HepG2 (cell line): Measurements from ENCODE around the gene NEURL4. TPM values are rescaled to one million over a fixed set of nuclear protein-coding genes. Genes with fewer than 3 reads are reported as not detected.
A peak's percentile ranks its signal among the peaks of the same experiment; 100 is the strongest.

Source experiments
- FOXK1 ChIP-seq: sonication (generic); formaldehyde crosslinking; IDR thresholded peaks from 2 replicates; pipeline ENCODE4 v1.4.0; 2020; ENCODE audit warnings: low read depth, missing genetic modification reagents, borderline replicate concordance
- FOXP1 ChIP-seq, 2 experiments: fragments of 450-650 bp in 1 of 2; IDR thresholded peaks; 2 replicates each; pipeline ENCODE4 v1.6.1; 2017 to 2018; ENCODE audit warnings: antibody characterized with exemption in 1 of 2
- KDM2A ChIP-seq: sonication (generic); formaldehyde crosslinking; IDR thresholded peaks from 2 replicates; pipeline ENCODE4 v1.4.0; 2020; ENCODE audit warnings: low read depth, missing genetic modification reagents, borderline replicate concordance
- PRPF4 ChIP-seq: fragments of 200-400 bp; formaldehyde crosslinking; IDR thresholded peaks from 2 replicates; pipeline ENCODE4 v1.6.1; 2016; ENCODE audit warnings: low read length, low read depth; ENCODE audit not compliant: poor library complexity, severe bottlenecking
- RBFOX2 ChIP-seq: fragments of 200-400 bp; formaldehyde crosslinking; IDR thresholded peaks from 2 replicates; pipeline ENCODE4 v1.6.1; 2017; ENCODE audit warnings: low read depth, mild to moderate bottlenecking, low read length
- SRF ChIP-seq: IDR thresholded peaks from 2 replicates; pipeline ENCODE4 v1.6.1; 2011; ENCODE audit warnings: mild to moderate bottlenecking, low read depth, low read length, moderate library complexity
- ZC3H4 ChIP-seq: sonication (generic); formaldehyde crosslinking; IDR thresholded peaks from 2 replicates; pipeline ENCODE4 v1.4.0; 2020; ENCODE audit warnings: missing genetic modification reagents, borderline replicate concordance
- ZNF232 ChIP-seq: sonication (generic); formaldehyde crosslinking; IDR thresholded peaks from 2 replicates; pipeline ENCODE4 v1.4.0; 2020; ENCODE audit warnings: missing genetic modification reagents, borderline replicate concordance
- ZNF317 ChIP-seq: sonication (generic); formaldehyde crosslinking; IDR thresholded peaks from 2 replicates; pipeline ENCODE4 v1.5.0; 2020; ENCODE audit warnings: mild to moderate bottlenecking, missing genetic modification reagents
- ZNF333 ChIP-seq: sonication (generic); formaldehyde crosslinking; IDR thresholded peaks from 2 replicates; pipeline ENCODE4 v1.4.0; 2020; ENCODE audit warnings: mild to moderate bottlenecking, missing genetic modification reagents, borderline replicate concordance
- polyA plus RNA-seq, 8 experiments: library from polyadenylated mRNA; depleted of rRNA in 3 of 8; stranded (reverse) in 7 of 8; unstranded in 1 of 8; fragments of >200 nt; fragmentation: Illumina TruSeq in 4 of 8; extraction: Trizol in 4 of 8; gene quantifications; 2 replicates each; pipeline versions ENCODE4 v1.2.1 to v1.2.3, GENCODE V29; 2011 to 2016; ENCODE audit warnings: low read depth in 4 of 8, missing spikeins in 1 of 8, mixed read lengths in 1 of 8; ENCODE audit not compliant: insufficient read depth in 1 of 8
- total RNA-seq, 5 experiments: library from RNA; depleted of rRNA; stranded (reverse); fragments of >200 nt; fragmentation: Illumina TruSeq; extraction: Trizol; gene quantifications; 2 replicates each; pipeline ENCODE4 v1.2.3, GENCODE V29; 2016; ENCODE audit warnings: low read depth in 1 of 5
- TF ChIP-seq, protein P1 (sequence below): sonication (generic); formaldehyde crosslinking; IDR thresholded peaks from 2 replicates; pipeline ENCODE4 v1.4.0; 2020; ENCODE audit warnings: missing genetic modification reagents, borderline replicate concordance
- TF ChIP-seq, protein P2 (sequence below): sonication (generic); formaldehyde crosslinking; IDR thresholded peaks from 2 replicates; pipeline ENCODE4 v1.4.0; 2020; ENCODE audit warnings: mild to moderate bottlenecking, missing genetic modification reagents
- TF ChIP-seq, protein P3 (sequence below), 2 experiments: fragments of 450-650 bp in 1 of 2; sonication (generic) in 1 of 2; formaldehyde crosslinking; IDR thresholded peaks; 2 replicates each; pipeline versions ENCODE4 v1.5.0 to v1.8.0; 2020 to 2022; ENCODE audit warnings: mild to moderate bottlenecking in 1 of 2, missing genetic modification reagents in 1 of 2
- TF ChIP-seq, protein P4 (sequence below): IDR thresholded peaks from 2 replicates; pipeline ENCODE4 v1.6.1; 2016; ENCODE audit warnings: low read depth
- TF ChIP-seq, protein P5 (sequence below): sonication (generic); formaldehyde crosslinking; IDR thresholded peaks from 2 replicates; pipeline ENCODE4 v1.8.0; 2022; ENCODE audit warnings: mild to moderate bottlenecking, missing genetic modification reagents
- TF ChIP-seq, protein P6 (sequence below): sonication (generic); formaldehyde crosslinking; IDR thresholded peaks from 2 replicates; pipeline ENCODE4 v1.4.0; 2020; ENCODE audit warnings: missing genetic modification reagents, mild to moderate bottlenecking, borderline replicate concordance

NEURL4 gene
- total and polyA plus RNA-seq, 2 of the 13 experiments (the other 11 are each of a cell fraction or from before 2014, with no cell fraction given) = 14.8 to 15.7 TPM

DNA sequence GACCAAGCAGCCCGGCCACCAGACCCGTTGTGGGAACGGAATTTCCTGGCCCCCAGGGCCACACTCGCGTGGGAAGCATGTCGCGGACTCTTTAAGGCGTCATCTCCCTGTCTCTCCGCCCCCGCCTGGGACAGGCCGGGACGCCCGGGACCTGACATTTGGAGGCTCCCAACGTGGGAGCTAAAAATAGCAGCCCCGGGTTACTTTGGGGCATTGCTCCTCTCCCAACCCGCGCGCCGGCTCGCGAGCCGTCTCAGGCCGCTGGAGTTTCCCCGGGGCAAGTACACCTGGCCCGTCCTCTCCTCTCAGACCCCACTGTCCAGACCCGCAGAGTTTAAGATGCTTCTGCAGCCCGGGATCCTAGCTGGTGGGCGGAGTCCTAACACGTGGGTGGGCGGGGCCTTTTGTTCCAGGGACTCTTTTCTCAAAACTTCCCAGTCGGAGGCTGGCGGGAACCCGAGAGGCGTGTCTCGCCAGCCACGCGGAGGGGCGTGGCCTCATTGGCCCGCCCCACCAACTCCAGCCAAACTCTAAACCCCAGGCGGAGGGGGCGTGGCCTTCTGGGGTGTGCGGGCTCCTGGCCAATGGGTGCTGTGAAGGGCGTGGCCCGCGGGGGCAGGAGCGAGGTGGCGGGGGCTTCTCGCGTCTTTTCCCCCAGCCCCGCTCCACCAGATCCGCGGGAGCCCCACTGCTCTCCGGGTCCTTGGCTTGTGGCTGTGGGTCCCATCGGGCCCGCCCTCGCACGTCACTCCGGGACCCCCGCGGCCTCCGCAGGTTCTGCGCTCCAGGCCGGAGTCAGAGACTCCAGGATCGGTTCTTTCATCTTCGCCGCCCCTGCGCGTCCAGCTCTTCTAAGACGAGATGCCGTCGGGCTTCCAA lies 47.8 kb downstream of the NEURL4 start, which contains the start of gene SLC2A4 (continued):
- TF ChIP-seq, protein P1, sequence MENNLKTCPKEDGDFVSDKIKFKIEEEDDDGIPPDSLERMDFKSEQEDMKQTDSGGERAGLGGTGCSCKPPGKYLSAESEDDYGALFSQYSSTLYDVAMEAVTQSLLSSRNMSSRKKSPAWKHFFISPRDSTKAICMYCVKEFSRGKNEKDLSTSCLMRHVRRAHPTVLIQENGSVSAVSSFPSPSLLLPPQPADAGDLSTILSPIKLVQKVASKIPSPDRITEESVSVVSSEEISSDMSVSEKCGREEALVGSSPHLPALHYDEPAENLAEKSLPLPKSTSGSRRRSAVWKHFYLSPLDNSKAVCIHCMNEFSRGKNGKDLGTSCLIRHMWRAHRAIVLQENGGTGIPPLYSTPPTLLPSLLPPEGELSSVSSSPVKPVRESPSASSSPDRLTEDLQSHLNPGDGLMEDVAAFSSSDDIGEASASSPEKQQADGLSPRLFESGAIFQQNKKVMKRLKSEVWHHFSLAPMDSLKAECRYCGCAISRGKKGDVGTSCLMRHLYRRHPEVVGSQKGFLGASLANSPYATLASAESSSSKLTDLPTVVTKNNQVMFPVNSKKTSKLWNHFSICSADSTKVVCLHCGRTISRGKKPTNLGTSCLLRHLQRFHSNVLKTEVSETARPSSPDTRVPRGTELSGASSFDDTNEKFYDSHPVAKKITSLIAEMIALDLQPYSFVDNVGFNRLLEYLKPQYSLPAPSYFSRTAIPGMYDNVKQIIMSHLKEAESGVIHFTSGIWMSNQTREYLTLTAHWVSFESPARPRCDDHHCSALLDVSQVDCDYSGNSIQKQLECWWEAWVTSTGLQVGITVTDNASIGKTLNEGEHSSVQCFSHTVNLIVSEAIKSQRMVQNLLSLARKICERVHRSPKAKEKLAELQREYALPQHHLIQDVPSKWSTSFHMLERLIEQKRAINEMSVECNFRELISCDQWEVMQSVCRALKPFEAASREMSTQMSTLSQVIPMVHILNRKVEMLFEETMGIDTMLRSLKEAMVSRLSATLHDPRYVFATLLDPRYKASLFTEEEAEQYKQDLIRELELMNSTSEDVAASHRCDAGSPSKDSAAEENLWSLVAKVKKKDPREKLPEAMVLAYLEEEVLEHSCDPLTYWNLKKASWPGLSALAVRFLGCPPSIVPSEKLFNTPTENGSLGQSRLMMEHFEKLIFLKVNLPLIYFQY (CRISPR knock-in tag) = no peak
- TF ChIP-seq, protein P2, sequence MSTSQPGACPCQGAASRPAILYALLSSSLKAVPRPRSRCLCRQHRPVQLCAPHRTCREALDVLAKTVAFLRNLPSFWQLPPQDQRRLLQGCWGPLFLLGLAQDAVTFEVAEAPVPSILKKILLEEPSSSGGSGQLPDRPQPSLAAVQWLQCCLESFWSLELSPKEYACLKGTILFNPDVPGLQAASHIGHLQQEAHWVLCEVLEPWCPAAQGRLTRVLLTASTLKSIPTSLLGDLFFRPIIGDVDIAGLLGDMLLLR (CRISPR knock-in tag) = no peak
- no peak for TF ChIP-seq ZNF232
- TF ChIP-seq ZNF317 (CRISPR knock-in tag) = no peak
- 0 out of 2 replicates have a peak, but pooled peaks have one; percentile 6 for TF ChIP-seq KDM2A (CRISPR knock-in tag)
- TF ChIP-seq PRPF4 = no peak
- TF ChIP-seq, protein P3, sequence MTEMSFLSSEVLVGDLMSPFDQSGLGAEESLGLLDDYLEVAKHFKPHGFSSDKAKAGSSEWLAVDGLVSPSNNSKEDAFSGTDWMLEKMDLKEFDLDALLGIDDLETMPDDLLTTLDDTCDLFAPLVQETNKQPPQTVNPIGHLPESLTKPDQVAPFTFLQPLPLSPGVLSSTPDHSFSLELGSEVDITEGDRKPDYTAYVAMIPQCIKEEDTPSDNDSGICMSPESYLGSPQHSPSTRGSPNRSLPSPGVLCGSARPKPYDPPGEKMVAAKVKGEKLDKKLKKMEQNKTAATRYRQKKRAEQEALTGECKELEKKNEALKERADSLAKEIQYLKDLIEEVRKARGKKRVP (CRISPR knock-in tag; IDR thresholded peaks at IDR 0.05) = no peak
- no peak for TF ChIP-seq FOXP1 (IDR thresholded peaks at IDR 0.05)
- TF ChIP-seq FOXP1 (CRISPR knock-in tag; IDR thresholded peaks at IDR 0.05) = no peak
- no peak for TF ChIP-seq ZNF333
- TF ChIP-seq ZC3H4 (CRISPR knock-in tag) = no peak; the same call in 1 of the 2 replicates
- TF ChIP-seq FOXK1 = peak; percentile 42; the same call in 1 of the 2 replicates
- peak; percentile 56 for TF ChIP-seq RBFOX2
- TF ChIP-seq SRF = no peak
- TF ChIP-seq, protein P4, sequence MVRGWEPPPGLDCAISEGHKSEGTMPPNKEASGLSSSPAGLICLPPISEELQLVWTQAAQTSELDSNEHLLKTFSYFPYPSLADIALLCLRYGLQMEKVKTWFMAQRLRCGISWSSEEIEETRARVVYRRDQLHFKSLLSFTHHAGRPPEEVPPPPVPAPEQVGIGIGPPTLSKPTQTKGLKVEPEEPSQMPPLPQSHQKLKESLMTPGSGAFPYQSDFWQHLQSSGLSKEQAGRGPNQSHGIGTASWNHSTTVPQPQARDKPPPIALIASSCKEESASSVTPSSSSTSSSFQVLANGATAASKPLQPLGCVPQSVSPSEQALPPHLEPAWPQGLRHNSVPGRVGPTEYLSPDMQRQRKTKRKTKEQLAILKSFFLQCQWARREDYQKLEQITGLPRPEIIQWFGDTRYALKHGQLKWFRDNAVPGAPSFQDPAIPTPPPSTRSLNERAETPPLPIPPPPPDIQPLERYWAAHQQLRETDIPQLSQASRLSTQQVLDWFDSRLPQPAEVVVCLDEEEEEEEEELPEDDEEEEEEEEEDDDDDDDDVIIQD (CRISPR knock-in tag) = no peak
- TF ChIP-seq, protein P5, sequence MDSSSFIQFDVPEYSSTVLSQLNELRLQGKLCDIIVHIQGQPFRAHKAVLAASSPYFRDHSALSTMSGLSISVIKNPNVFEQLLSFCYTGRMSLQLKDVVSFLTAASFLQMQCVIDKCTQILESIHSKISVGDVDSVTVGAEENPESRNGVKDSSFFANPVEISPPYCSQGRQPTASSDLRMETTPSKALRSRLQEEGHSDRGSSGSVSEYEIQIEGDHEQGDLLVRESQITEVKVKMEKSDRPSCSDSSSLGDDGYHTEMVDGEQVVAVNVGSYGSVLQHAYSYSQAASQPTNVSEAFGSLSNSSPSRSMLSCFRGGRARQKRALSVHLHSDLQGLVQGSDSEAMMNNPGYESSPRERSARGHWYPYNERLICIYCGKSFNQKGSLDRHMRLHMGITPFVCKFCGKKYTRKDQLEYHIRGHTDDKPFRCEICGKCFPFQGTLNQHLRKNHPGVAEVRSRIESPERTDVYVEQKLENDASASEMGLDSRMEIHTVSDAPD = no peak
- TF ChIP-seq, protein P6, sequence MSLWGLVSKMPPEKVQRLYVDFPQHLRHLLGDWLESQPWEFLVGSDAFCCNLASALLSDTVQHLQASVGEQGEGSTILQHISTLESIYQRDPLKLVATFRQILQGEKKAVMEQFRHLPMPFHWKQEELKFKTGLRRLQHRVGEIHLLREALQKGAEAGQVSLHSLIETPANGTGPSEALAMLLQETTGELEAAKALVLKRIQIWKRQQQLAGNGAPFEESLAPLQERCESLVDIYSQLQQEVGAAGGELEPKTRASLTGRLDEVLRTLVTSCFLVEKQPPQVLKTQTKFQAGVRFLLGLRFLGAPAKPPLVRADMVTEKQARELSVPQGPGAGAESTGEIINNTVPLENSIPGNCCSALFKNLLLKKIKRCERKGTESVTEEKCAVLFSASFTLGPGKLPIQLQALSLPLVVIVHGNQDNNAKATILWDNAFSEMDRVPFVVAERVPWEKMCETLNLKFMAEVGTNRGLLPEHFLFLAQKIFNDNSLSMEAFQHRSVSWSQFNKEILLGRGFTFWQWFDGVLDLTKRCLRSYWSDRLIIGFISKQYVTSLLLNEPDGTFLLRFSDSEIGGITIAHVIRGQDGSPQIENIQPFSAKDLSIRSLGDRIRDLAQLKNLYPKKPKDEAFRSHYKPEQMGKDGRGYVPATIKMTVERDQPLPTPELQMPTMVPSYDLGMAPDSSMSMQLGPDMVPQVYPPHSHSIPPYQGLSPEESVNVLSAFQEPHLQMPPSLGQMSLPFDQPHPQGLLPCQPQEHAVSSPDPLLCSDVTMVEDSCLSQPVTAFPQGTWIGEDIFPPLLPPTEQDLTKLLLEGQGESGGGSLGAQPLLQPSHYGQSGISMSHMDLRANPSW = no peak; the same call in 1 of the 2 replicates
